Esophagus muscularis mucosa (tissue), 4 donors: Measurements from ENCODE around the gene FADS3. TPM values are rescaled to one million over a fixed set of nuclear protein-coding genes. Genes with fewer than 3 reads are reported as not detected.

ENCODE experiments used
- DNase-seq: peaks from one replicate; pipeline ENCODE4 v3.0.0-alpha.2; 2017; ENCODE audit errors: extremely low spot score
- H3K27ac ChIP-seq, 4 donors: fragments of 200-600 bp; sonication (generic); replicated peaks in 1 of 4; 1 replicate in 3 of 4; 2 replicates in 1 of 4; pipeline ENCODE4 v1.5.1; 2016 to 2019; ENCODE audit warnings: mild to moderate bottlenecking in 1 of 4
- H3K27me3 ChIP-seq, 4 donors: fragments of 200-600 bp; sonication (generic); one replicate each; pipeline versions ENCODE4 v1.5.1 to v1.6.0; 2016 to 2019
- H3K36me3 ChIP-seq, 4 donors: fragments of 200-600 bp; sonication (generic); one replicate each; pipeline ENCODE4 v1.5.1; 2016 to 2019
- H3K4me1 ChIP-seq, 4 donors: fragments of 200-600 bp; sonication (generic); one replicate each; pipeline ENCODE4 v1.5.1; 2016 to 2019
- H3K4me3 ChIP-seq, 4 donors: fragments of 200-600 bp; sonication (generic); 1 replicate in 2 of 4; 2 replicates in 2 of 4; pipeline ENCODE4 v1.5.1; 2016 to 2019; ENCODE audit warnings: mild to moderate bottlenecking in 4 of 4, moderate library complexity in 1 of 4
- H3K9me3 ChIP-seq, 4 donors: fragments of 200-600 bp; sonication (generic); 1 replicate in 3 of 4; 2 replicates in 1 of 4; pipeline ENCODE4 v1.5.1; 2016 to 2019
- CTCF ChIP-seq, 3 experiments: fragments of 200-600 bp in 2 of 3; fragments of 450-650 bp in 1 of 3; sonication (generic) in 2 of 3; IDR thresholded peaks; one replicate each; pipeline ENCODE4 v1.5.1; 2017 to 2019; ENCODE audit warnings: antibody characterized with exemption in 3 of 3, mild to moderate bottlenecking in 2 of 3, moderate library complexity in 1 of 3
- EP300 ChIP-seq: sonication (generic); formaldehyde crosslinking; IDR thresholded peaks from one replicate; pipeline ENCODE4 v1.6.1; 2017; ENCODE audit warnings: antibody characterized with exemption
- POLR2A ChIP-seq: fragments of 450-650 bp; IDR thresholded peaks from one replicate; pipeline ENCODE4 v1.6.1; 2017; ENCODE audit warnings: antibody characterized with exemption, moderate library complexity, mild to moderate bottlenecking, low read depth
- POLR2AphosphoS5 ChIP-seq, 2 donors: sonication (generic); formaldehyde crosslinking; IDR thresholded peaks; one replicate each; pipeline ENCODE4 v1.6.1; 2017; ENCODE audit warnings: antibody characterized with exemption in 2 of 2
- WGBS: methylation state at CpG from one replicate; pipeline ENCODE4 v1.1.5; 2018; 5-methylcytosine and 5-hydroxymethylcytosine counted together
- intact Hi-C: fragments of 100-400 bp; cut with DNase I; formaldehyde crosslinking; loops from one replicate; pipeline ENCODE4 v1.15.1; 2023
- small RNA-seq, 3 donors: library from RNA; depleted of rRNA; stranded (forward); fragments of <200 nt; gene quantifications; one replicate each; pipeline ENCODE3, GENCODE V24; 2016
- total RNA-seq, 4 donors: library from RNA; depleted of rRNA; stranded (reverse); fragments of >200 nt; gene quantifications; one replicate each; pipeline versions ENCODE4 v1.1.0 to v1.2.1, GENCODE V29; 2016

The FADS3 gene
- total RNA-seq, 4 donors from 2014 or later = 42.4 to 103 (median 57.8) TPM

- DNase-seq = peak; percentile 92
- Histone ChIP-seq H3K4me1 (peaks cover 18 to 63% (median 53%) of the 10 kb centered on the region in 4 donors), H3K27me3 (no peaks in the 10 kb centered on the region), H3K27ac (peak overlapping the region; percentile 77 to 91 (median 86)), H3K9me3 (no peaks in the 10 kb centered on the region), H3K4me3 (peak overlapping the region; percentile 59 to 68 (median 62)), H3K36me3 (no peaks in the 10 kb centered on the region)
- intact Hi-C loops = no loop called here
- WGBS = 4% methylated on average over 49 of the region's 55 CpGs
- TF ChIP-seq CTCF (IDR thresholded peaks at IDR 0.05) (peak; percentile 19 to 52 (median 22)), POLR2A (no peak)
Observed at GRCh38 chr11:61828629-61829407, 62.5 kb downstream of the FADS3 start.

DNA sequence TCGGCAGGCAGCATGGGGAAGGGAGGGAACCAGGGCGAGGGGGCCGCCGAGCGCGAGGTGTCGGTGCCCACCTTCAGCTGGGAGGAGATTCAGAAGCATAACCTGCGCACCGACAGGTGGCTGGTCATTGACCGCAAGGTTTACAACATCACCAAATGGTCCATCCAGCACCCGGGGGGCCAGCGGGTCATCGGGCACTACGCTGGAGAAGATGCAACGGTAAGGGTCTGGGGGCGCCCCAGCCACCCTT is 63.0 kb downstream of the FADS3 start:
- no peaks in the 10 kb centered on the region for H3K36me3 ChIP-seq
- TF ChIP-seq CTCF (IDR thresholded peaks at IDR 0.05) (no peak), POLR2AphosphoS5 (IDR thresholded peaks at IDR 0.05) (no peak), EP300 (no peak), POLR2A (no peak)
- 2% methylated on average over 12 of the region's 16 CpGs for WGBS
- peaks cover 18 to 60% (median 52%) of the 10 kb centered on the region in 4 donors for H3K4me1 ChIP-seq
- H3K27ac ChIP-seq = peak overlapping the region; percentile 77 to 91 (median 86)
- no peak for DNase-seq
- H3K27me3 ChIP-seq = no peaks in the 10 kb centered on the region
- H3K4me3 ChIP-seq = peak overlapping the region; percentile 59 to 68 (median 62)
- no peaks in the 10 kb centered on the region for H3K9me3 ChIP-seq
- intact Hi-C loops = no loop called here

DNA sequence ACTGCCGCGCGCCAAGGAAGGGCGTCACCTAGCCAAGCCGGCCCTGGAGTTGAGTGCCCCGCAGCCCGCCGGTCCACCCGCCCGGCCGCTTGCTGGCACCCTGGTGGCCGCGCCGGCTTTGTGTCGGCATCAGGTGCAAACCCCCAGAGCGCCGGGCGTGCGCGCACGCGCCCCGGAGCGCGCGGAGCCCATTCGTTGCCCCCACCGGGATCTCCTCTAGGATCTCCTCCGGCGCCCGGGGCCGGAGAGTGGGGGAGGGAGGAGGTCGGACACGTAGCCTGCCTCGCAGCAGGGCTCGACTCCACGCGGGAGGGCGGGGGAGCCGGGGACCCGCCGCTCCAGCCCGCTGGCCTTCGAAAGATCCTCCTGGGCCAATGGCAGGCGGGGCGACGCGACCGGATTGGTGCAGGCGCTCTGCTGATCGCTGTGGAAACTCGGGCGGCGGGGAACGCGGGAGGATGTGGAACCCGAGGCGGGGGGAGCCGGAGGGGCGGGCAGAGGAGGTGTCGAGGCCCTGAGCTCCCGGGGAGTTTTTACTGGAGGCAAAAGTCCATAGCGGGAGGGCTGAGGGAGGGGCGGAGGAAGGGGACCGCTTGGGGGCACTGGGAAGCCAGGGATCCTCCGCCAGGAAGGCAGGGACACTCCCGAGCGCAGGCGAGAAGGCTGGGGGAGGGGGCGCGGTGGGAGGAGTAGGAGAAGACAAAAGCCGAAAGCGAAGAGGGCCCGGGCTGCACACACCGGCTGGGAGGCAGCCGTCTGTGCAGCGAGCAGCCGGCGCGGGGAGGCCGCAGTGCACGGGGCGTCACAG is 63.6 kb downstream of the FADS3 start, which contains the start of gene FADS2:
FADS2 (plus strand) TSS at position 730 of the 808 bp plus-strand sequence. CDS start 91 bp downstream, outside the sequence.
- no peaks in the 10 kb centered on the region for H3K36me3 ChIP-seq
- H3K9me3 ChIP-seq = no peaks in the 10 kb centered on the region
- peaks cover 18 to 57% (median 52%) of the 10 kb centered on the region in 4 donors for H3K4me1 ChIP-seq
- peak within 1 kb of the TSS; percentile 77 to 91 (median 86) for H3K27ac ChIP-seq
- DNase-seq = peak; percentile 99
- H3K4me3 ChIP-seq = peak within 1 kb of the TSS; percentile 59 to 68 (median 62)
- WGBS = 1% methylated on average over 29 of the region's 83 CpGs
- intact Hi-C loops = no loop called here
- no peaks in the 10 kb centered on the region for H3K27me3 ChIP-seq
- TF ChIP-seq CTCF (IDR thresholded peaks at IDR 0.05) = peak in 1 of 3 experiments; percentile 8
- no peak for TF ChIP-seq EP300
- peak; percentile 64 to 77 for TF ChIP-seq POLR2AphosphoS5 (IDR thresholded peaks at IDR 0.05)

DNA sequence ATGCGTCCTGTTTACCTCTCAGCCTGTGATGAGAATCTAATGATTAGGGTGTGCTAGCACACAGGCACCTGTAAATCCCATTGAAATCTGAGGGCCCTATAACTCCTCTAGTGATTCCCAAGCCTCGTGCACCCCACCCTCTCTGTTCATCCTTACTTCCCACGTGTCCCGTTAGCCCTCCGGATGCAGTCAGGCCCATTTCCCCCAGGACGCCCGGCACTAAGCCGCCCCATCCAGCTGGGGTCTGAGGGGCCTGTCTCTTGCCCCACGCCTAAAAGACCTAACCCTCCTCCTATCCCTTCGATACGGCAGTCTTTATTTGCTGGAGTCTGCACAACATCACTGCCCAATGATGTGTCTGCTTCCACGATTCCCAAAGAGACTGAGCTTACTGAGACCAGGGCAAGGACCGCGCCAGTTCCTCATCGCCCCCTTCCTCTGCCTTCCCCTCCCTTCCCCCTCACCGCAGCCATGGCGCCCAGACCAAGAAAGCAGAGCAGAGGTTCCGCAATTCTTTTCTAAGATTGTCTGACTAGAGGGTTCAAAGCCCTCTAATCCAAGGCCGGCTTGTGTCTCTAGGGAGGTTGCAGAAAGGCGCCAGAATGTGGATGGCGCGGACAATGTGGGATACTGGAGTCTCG is 64.3 kb downstream of the FADS3 start:
- peak overlapping the region; percentile 59 to 68 (median 62) for H3K4me3 ChIP-seq
- no peaks in the 10 kb centered on the region for H3K27me3 ChIP-seq
- 22% methylated on average over 19 of the region's 23 CpGs for WGBS
- no peaks in the 10 kb centered on the region for H3K9me3 ChIP-seq
- peaks cover 18 to 55% (median 52%) of the 10 kb centered on the region in 4 donors for H3K4me1 ChIP-seq
- H3K36me3 ChIP-seq = no peaks in the 10 kb centered on the region
- TF ChIP-seq CTCF (IDR thresholded peaks at IDR 0.05) (no peak), POLR2AphosphoS5 (IDR thresholded peaks at IDR 0.05) (no peak), EP300 (no peak), POLR2A (no peak)
- H3K27ac ChIP-seq = peak overlapping the region; percentile 77 to 91 (median 86)
- intact Hi-C loops = no loop called here
- no peak for DNase-seq

Small RNAs within 50 kb of the gene (small RNA-seq; reads per million reads assigned to genes)
- gene MIR6746 (0 reads per million in 3 donors), gene RNU6-1243P (0 reads per million in 3 donors)

Other genes with a start within 250 kb of the FADS3 start
- gene DAGLA, start 211.2 kb downstream of the FADS3 start, total RNA-seq = 1 to 10 TPM; 1.5 to 4.9 (median 3.8) TPM
- gene MYRF, start 138.9 kb downstream of the FADS3 start, total RNA-seq = under 1 TPM; under 0.01 to 0.71 (median 0.40) TPM
- gene TMEM258, start 98.9 kb downstream of the FADS3 start, total RNA-seq = 10 to 100 TPM; 34.5 to 48.2 (median 43.8) TPM
- gene FEN1, start 98.6 kb downstream of the FADS3 start, total RNA-seq = 10 to 100 TPM in 1 of 4 donors, 1 to 10 TPM in 3; 5.0 to 10.2 (median 7.5) TPM
- 10 to 100 TPM; 20.2 to 26.0 (median 23.8) TPM for gene FADS1, start 74.5 kb downstream of the FADS3 start, total RNA-seq
- gene FADS2, start 63.2 kb downstream of the FADS3 start, total RNA-seq = 10 to 100 TPM; 15.9 to 32.8 (median 28.0) TPM
- gene RAB3IL1, start 26.0 kb upstream of the FADS3 start, total RNA-seq = 10 to 100 TPM; 14.0 to 31.5 (median 14.2) TPM
- gene BEST1, start 58.8 kb upstream of the FADS3 start, total RNA-seq = 1 to 10 TPM; 2.2 to 5.0 (median 4.3) TPM
- gene FTH1, start 76.1 kb upstream of the FADS3 start, total RNA-seq = 1,000 to 10,000 TPM; 1,795 to 3,027 (median 2,719) TPM
- 10 to 100 TPM; 13.8 to 20.3 (median 16.0) TPM for gene INCENP, start 232.5 kb upstream of the FADS3 start, total RNA-seq